Midbrain (tissue), 1 donor: ENCODE results near the gene KLK14.

Experiments used
- DNase-seq: peaks from one replicate; lab custom pipeline; 2025; lab: John Stamatoyannopoulos, UW

KLK14 gene

DNA sequence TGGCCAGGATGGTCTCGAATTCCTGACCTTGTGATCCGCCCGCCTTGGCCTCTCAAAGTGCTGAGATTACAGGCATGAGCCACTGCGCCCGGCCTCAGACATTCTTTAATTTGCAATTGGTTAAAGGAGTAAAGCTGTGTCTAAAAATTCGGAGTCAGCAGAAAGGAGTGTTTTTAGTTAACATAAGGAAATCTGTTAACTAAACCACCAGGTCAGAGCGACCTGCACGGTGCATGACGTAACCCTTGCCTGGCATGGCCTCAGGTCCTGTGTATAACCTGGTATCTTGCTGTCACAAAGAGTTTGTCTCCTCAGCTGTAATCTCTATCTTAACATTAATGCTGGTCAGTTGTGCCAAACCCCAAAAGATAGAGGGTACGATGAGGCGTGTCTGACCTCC, 38.4 kb downstream of the KLK14 start:
- DNase-seq, result no peak

DNA sequence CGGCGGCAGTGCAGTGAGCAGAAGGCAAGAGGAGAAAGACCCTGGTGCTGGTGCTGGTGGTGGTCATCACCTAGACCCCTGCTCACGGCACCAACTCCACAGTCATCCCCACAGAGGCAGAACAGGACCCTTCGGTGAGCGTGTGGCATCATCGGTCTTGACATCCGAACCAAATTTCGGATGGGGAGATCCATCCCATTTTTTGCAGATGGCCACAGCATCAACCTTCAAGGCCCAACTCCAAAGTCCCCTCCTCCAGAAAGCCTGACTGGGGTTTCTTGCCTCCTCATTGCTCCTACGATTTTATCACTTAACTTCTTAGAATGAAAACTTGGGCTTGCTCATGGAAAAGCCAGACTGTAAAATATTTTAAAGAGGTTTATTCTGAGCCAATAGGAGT, 39.2 kb downstream of the KLK14 start:
- DNase-seq, result no peak

DNA sequence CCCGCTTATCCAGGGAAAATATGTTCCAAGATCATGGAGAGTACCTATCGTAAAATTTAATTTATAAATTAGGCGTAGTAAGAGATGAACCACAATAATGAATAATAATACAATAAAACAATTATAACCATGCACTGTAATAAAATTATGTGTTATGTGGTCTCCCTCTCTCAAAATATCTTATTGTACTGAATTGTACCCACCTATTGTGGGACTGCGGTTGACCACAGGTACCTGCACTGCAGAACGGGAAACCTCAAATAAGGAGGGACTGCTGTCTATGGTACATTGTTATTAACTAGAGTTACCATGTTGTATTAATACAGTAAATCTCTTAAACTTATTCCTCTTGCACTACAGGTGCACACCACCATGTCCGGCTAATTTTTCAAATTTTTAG, 42.5 kb downstream of the KLK14 start:
- no peak for DNase-seq

DNA sequence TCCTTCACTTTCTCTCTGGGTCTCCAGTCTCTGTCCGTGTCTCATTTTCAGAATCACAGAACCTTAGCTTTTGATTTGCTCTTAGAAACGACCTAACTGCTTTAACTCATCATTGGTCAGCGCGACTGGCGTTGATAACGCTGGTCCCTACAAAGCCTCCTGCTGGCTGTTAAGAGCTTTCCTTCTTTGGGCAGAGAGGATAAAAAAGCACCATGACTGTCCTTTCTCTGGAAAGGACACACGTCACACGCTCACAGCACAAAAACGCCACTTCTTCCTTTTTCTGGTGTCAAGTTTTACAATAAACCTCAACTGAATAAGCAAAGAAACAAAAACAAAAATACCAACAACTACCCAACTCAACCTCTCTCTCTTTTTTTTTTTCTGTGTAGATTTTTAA, 46.2 kb downstream of the KLK14 start:
- no peak for DNase-seq

DNA sequence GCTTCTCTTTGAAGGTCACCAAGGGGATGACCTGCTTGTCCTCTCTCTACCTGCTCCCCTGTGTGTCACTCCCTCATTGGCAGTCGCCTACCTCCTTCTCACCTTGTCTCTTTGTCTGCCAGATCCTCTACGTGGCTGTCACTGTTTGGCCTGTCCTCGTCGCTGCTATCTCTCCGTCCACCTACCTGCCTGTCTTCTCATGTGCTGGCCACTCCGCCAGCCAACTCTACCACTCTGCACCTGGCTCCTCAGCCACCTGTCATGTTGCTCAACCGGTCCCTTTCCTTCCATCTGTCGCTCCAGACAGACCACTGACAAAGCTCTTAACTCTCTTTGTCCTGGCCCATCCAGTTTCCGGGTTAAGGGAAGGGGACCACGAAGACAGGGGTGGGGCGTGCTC, 48.0 kb downstream of the KLK14 start, which contains the start of gene KLK12:
Gene KLK12, minus strand, starts transcription at position 299 of the 400 bp plus-strand sequence. CDS start 381 bp downstream, outside the sequence.
- DNase-seq, result no peak

DNA sequence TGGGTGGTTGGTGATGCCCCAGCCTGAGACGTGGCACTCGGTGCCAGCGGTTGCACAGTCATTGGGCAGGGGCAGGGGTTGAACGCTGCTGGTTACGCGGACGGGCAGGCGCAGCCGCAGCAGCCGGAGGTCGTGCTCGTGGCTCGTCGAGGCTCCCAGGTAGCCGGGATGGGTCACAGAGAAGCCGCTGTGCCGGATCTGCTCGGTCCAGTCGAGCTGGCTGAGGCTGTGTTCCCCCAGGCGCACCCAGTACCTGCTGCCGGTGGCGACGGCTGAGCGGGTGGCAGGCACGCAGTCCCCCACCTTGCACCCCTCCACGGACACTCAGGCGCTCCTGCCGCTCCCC, 50.8 kb downstream of the KLK14 start:
- DNase-seq, result no peak

DNA sequence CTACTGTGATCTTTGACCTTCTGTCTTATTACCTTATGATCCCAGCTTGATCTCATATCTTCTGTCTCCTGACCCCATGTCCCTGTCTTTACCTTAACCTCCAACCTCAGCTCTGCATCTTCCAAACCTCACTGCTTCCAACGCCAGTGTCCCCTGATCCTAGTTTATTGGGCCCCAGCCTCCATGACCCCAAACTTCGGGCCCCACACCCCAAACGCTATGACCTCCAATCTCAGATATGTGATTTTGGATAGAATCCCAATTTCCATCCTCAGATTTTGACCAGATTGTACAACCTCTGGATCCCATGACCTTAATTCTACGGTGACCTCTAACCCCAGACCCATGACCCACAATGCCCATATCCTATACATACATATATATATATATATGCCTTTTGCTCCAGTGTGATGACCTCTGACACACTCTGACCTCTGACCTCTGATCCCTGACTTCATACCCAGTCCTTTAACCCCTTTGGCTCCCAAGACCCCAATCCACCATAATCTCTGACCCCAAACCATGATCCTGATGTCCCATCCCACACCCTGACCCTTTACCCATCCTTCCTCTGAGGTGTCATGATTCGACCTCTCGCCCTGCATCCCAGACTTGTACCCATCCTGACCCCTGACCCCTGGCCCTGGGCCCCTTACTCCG, 51.3 kb downstream of the KLK14 start:
- DNase-seq, result no peak

DNA sequence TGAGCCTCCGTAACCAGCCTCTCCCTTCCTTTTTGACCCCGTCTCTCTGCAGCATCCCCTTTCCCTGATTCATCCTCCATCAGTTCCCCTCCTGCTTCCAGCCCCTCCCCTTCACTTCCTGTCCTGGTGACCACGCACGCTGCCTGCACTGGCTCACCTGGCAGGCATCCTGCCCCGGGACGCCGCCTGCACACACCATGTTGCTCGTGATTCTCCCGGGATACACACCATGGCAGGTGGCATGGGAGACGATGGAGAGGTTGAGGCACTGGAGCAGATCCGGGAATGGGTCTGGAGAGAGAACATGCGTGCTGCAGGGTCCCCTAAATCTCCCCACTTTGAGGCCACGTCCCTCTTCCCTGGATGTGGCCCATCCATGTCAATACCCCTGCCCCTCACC, 52.1 kb downstream of the KLK14 start:
- no peak for DNase-seq

DNA sequence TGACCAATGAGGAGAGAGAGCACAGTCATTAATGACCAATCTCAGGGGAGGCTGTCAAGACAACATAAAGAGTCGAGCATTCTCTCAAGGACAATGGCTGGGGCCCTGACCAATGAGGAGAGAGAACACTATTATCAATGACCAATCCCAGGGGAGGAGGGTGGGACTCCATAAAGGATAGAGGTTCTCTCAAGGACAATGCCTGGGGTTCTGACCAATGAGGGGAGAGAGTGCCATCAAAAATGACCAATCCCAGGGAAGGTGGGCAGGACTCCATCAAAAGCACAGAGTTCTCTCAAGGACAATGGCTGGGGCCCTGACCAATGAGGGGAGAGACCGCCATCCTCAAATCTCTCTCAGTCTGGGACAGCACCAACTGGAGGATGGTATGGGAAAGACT, 53.0 kb downstream of the KLK14 start:
- DNase-seq, result no peak
